Thoracic aorta (tissue), 2 donors: Measurements from ENCODE around the gene GJA3. TPM values are rescaled to one million over a fixed set of nuclear protein-coding genes. Genes with fewer than 3 reads are reported as not detected.

Experiments
- ATAC-seq: fragments of 150-250 bp; one replicate; pipeline ENCODE4 v1.8.0; 2017; ENCODE audit warnings: low read depth; ENCODE audit not compliant: insufficient number of reproducible peaks, low FRiP score
- DNase-seq: peaks from one replicate; pipeline ENCODE4 v3.0.0-alpha.2; 2020; ENCODE audit warnings: low spot score
- H3K27ac ChIP-seq, 2 donors: fragments of 200-600 bp; sonication (generic); 1 replicate in 1 of 2; 2 replicates in 1 of 2; pipeline ENCODE4 v1.5.1; 2016; ENCODE audit warnings: mild to moderate bottlenecking in 2 of 2, moderate library complexity in 2 of 2
- H3K27me3 ChIP-seq: fragments of 200-600 bp; sonication (generic); replicated peaks from 2 replicates; pipeline ENCODE4 v1.6.0; 2016; ENCODE audit warnings: mild to moderate bottlenecking; ENCODE audit not compliant: insufficient read depth
- H3K36me3 ChIP-seq: fragments of 200-600 bp; sonication (generic); one replicate; pipeline ENCODE4 v1.5.1; 2016
- H3K4me1 ChIP-seq, 2 donors: fragments of 200-600 bp; sonication (generic); 1 replicate in 1 of 2; 2 replicates in 1 of 2; pipeline versions ENCODE4 v1.5.1 to v1.6.0; 2016; ENCODE audit warnings: low read depth in 2 of 2, mild to moderate bottlenecking in 1 of 2; ENCODE audit not compliant: control insufficient read depth in 1 of 2
- H3K4me3 ChIP-seq: fragments of 200-600 bp; sonication (generic); 2 replicates; pipeline ENCODE4 v1.5.1; 2016; ENCODE audit warnings: mild to moderate bottlenecking
- H3K9me3 ChIP-seq: fragments of 200-600 bp; sonication (generic); 2 replicates; pipeline ENCODE4 v1.5.1; 2016
- CTCF ChIP-seq: fragments of 200-600 bp; sonication (generic); IDR thresholded peaks from one replicate; pipeline ENCODE4 v1.5.1; 2019; ENCODE audit warnings: antibody characterized with exemption
- total RNA-seq, 2 donors: library from RNA; depleted of rRNA; stranded (reverse); fragments of >200 nt; gene quantifications; one replicate each; pipeline versions ENCODE4 v1.1.0 to v1.2.3, GENCODE V29; 2016

GJA3 gene
- total RNA-seq, 2 donors from 2014 or later: under 0.01 TPM; not detected in 1

GRCh38 chr13:20192158-20192835 lies 31.4 kb upstream of the GJA3 start:
- ATAC-seq (no peak), DNase-seq (no peak)
- Histone ChIP-seq H3K9me3 (no peaks in the 10 kb centered on the region), H3K36me3 (no peaks in the 10 kb centered on the region), H3K4me1 (peaks cover 23 to 30% of the 10 kb centered on the region in 2 donors), H3K27me3 (peaks cover 17% of the 10 kb centered on the region), H3K27ac (no peak overlapping the region), H3K4me3 (peak overlapping the region; percentile 75)
- TF ChIP-seq CTCF: no peak

DNA sequence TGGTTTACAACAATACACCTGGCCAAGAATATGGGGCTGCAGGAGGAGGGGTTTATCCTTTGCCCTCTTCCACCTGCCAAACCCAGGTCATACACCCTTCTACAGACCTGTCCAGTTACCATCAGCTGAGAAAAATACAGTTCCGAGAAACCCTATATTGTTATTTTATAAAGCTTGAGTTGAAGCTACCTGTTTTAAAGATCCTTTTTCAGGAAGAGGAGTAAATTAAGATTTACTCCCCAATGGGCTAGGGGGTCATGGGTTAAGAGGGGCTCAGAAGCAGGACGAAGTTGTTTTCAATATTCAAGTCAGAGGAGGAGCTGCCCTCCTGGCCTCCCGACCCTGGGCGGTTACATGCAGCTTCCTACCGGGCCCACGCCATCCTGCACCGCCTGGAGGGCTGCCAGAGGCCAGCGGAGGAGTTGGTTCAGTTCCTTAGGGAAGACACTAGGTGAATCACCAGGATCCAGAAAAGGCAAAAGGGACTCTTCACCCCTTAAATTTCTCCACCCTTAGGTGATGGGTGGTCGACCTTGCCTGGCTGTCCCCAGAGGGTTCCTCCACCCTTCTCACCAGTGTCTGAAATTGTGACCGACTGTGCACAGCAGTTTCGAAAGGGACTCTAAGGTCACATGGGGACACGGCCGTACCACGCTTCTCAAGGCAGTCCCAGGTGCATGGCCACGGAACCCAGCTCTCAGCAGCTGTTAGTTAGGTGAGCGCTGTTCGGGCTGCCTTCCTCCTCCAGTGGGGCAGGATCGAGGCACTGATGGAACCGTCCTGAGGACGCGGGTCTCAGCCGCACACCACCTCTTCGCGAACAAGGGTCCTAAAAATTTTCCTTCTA lies 30.7 kb upstream of the GJA3 start:
- no peaks in the 10 kb centered on the region for H3K9me3 ChIP-seq
- DNase-seq (no peak), ATAC-seq (no peak)
- TF ChIP-seq CTCF: no peak
- peak overlapping the region; percentile 75 for H3K4me3 ChIP-seq
- peaks cover 17% of the 10 kb centered on the region for H3K27me3 ChIP-seq
- H3K27ac ChIP-seq: no peak overlapping the region
- H3K4me1 ChIP-seq: peaks cover 23 to 25% of the 10 kb centered on the region in 2 donors
- H3K36me3 ChIP-seq: no peaks in the 10 kb centered on the region

DNA sequence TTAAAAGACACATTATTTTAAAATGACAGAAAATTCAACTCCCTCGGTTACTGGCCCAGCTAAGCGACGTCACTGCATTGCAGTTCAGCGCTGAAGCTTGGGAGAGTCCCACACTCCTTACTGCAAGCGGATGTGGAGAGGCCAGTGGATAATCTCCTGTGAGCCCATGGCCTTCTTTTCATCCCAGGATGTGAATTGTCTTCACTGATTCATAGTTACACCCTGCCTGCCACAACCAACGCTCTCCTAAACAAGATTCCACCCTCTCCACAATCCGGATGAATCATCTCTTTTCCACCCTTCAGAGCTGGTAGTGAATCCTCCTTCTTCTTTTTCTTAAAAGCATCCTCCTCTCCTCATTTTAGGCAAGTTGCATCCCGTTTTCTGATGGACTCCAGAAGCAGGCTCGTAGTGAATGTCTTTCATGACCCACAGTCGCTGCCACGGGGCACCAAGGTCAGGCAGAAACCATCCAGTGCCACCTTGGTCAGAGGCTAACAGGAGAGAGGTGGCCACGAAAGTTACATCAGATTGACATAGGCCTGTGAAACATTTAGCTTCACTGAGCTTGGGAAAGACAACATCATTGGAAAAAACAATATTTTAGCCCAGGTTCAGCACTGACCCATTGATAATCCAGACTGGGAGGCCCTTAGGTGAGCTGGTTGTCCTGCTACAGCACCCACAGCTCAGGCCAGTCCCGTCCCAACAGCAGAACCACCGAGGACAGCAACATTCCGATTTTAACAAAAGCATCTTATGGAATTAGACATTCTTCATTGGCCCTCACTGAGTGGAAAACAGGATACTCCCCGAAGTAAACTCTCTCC lies 29.8 kb upstream of the GJA3 start:
- Histone ChIP-seq H3K4me1 (peaks cover 23 to 25% of the 10 kb centered on the region in 2 donors), H3K27ac (no peak overlapping the region), H3K36me3 (no peaks in the 10 kb centered on the region), H3K4me3 (no peak overlapping the region), H3K9me3 (no peaks in the 10 kb centered on the region), H3K27me3 (peaks cover 17% of the 10 kb centered on the region)
- ATAC-seq (no peak), DNase-seq (no peak)
- no peak for TF ChIP-seq CTCF

- no peak overlapping the region for H3K4me3 ChIP-seq
- peaks cover 23 to 25% of the 10 kb centered on the region in 2 donors for H3K4me1 ChIP-seq
- DNase-seq (no peak), ATAC-seq (no peak)
- H3K36me3 ChIP-seq: no peaks in the 10 kb centered on the region
- no peak overlapping the region for H3K27ac ChIP-seq
- H3K27me3 ChIP-seq: peaks cover 17% of the 10 kb centered on the region
- TF ChIP-seq CTCF: no peak
- H3K9me3 ChIP-seq: no peaks in the 10 kb centered on the region
Observed at GRCh38 chr13:20190076-20190475, 29.2 kb upstream of the GJA3 start.
